HG03575 (cell line): Measurements from ENCODE around the gene SGSH.
"Not testable (repeated sequence)": the region's sequence is repeated elsewhere in the genome, so short reads cannot be mapped to it uniquely, and the experiment has no call there.

ENCODE experiments used
- ATAC-seq: cut with Tn5 transposase; IDR thresholded peaks from one replicate; pipeline ENCODE4 v1.9.1; 2021; ENCODE audit not compliant: unreplicated experiment, insufficient number of reproducible peaks, low FRiP score; ENCODE audit errors: extremely low read depth

The SGSH gene

DNA sequence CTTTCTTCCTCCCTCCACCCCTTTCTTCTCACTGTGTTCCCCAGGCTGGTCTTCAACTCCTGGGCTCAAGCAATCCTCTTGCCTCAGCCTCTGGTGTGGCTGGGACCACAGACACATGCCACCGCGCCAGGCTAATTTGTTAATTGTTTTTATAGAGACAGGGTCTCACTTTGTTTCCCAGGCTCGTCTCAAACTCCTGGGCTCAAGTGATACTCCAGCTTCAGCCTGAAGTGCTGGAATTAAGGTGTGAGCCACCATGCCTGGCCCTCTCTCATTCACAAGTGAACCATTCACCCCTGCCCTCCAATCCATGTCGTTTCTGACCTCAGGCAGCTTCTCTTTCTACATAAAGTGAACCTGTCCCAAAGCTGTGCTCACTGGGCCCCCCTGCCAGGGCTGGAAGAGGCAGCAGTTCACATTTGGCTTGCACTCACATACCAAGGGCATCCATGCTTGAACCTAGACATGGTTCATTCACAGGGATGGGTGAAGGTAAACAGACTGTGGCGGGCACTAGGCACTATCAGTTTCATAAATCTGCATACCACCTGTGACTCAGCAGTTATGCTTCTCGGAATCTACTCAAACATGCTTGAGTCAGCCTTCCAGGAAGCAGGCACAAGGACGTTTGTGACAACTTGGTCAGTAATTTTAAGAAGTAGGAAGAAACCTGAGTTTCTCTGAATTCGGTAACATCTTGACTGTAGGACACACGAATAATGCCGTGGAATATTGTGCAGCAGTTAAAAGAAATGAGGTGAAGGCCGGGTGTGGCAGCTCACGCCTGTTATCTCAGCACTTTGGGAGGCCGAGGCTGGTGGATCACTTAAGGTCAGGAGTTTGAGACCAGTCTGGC is 34.5 kb upstream of the SGSH start:
- ATAC-seq, result no peak

DNA sequence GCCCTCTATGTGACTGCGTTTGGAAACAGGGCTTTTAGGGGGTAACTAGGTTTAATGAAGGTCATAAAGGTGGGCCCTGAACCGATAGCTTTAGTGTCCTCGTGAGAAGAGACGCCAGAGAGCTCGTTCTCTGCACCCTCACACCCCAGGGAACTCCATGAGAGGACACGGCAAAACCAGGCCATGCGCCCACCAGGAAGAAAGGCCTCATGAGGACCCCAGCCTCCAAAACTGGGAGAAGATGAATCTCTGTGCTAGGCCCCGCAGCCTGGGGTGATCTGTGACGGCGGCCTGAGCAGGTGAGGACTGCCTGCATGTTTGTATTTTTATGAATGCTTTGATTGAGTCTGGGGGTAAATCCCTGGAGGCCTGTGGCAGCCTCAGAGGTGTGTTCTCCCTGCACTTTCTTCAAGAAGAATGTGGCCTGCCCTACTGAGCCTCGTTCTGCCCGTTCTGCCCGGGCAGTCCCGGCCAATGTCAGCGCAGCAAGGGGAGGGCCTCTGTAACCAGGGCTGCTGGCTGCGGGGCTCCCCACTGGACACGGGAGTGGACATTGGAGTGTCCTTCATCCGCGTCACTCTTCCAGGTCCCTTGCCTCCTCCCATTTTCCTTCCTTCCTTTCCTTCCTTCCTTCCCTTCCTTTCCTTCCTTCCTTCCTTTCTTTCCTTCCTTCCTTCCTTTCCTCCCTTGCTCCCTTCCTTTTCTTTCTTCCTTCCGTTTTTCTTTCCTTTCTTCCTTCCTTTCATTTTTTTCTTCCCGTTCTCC is 33.7 kb upstream of the SGSH start:
- no peak for ATAC-seq

DNA sequence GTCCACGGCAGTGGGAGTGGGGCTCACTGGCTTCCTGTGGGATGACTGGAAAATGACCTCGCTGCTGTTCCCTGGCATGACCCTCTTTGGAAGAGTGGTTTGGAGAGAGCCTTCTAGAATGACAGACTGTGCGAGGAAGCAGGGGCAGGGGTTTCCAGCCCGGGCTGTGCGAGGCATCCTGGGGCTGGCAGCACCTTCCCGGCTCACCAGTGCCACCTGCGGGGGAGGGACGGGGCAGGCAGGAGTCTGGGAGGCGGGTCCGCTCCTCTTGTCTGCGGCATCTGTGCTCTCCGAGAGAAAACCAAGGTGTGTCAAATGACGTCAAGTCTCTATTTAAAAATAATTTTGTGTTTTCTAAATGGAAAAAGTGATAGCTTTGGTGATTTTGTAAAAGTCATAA is 32.7 kb upstream of the SGSH start:
- ATAC-seq, result no peak

DNA sequence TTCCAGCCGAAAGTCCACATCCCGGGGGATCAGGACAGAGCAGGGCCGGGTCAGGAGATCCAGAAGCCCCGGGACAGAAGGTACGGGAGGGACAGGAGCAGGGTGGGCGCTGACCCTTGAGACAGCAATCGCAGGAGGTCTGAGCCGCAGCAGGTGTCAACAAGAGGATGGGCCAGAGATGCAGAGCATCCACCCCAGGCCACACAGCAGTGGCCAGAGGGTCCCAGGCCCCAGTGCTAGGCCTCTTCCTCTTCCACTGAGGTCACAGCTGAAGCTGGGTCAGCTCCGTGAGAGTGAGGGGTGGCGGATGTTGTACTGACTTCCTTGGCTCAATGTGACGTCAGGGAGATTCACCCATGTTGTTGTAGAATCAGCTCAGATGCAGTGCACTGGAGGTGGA is 31.8 kb upstream of the SGSH start:
- no peak for ATAC-seq

DNA sequence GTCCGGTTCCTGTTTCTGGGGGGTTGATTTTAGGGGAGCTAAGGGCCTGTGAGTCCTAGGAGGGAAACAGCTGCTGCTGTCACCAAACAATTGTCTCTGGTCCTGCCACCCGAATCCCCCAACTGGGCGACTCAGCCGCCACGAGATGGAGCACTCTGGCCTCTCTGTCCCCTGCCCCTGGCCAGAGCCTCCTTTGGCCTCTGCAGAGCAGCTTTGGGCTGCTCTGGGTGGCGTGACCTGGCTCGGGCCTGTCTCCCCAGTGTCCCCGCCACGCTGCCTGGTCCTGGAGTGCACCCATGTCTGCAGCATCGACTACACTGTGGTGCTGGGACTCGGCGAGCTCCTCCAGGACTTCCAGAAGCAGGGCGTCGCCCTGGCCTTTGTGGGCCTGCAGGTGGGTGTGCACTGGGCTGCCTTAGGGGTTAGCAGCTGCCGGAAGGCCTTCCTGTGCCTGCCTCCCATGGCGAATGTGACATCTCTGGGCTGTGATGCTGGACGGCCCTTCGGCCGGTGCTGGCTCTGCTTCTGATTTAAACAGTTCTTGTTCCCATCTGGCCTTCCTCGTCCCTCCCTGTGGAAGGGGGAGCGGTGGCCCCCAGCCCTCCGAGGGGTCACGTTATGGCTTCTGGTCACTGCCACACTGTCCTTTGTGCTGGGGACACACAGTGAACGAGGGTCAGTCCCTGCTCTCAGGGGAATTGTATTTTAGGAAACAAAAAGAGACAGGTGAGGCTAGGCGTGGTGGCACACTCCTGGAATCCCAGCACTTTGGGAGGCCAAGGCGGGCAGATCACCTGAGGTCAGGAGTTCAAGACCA is 29.0 kb upstream of the SGSH start:
- no peak for ATAC-seq

DNA sequence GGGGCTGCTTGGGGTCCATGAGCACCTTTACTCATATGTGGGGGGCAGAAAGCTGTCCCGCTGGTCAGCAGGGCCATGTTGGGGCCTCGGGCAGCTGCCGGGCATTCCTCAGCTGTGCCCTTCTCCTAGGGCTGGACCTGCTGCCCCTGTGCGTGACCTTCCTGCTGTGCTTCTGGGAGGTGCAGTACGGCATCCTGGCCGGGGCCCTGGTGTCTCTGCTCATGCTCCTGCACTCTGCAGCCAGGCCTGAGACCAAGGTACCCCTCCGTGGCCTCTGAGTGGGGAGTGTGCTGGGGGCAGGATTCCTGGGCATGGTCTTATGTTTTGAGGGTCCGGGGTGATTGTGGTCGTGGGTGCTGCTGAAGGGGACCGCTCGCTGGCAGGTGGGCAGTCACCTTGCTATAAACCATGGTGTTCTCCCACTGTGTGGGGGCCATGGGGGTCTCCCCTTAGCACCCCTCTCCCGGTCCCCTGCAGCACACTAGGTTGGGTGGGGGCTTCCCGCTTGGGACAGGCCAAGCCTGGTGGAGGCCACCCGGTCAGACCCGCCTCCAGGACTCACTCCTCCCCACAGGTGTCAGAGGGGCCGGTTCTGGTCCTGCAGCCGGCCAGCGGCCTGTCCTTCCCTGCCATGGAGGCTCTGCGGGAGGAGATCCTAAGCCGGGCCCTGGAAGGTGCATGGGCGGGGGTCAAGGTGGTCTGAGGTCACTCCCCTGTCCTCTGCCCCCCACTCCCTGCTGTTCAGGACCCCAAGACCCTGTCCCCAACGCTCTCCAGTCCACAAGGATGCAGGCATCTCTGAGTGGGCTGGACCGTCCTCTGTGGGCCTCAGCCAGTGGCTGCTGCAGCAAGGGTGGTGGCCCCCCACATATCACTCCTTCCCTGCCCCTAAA is 28.1 kb upstream of the SGSH start:
- ATAC-seq, result no peak

DNA sequence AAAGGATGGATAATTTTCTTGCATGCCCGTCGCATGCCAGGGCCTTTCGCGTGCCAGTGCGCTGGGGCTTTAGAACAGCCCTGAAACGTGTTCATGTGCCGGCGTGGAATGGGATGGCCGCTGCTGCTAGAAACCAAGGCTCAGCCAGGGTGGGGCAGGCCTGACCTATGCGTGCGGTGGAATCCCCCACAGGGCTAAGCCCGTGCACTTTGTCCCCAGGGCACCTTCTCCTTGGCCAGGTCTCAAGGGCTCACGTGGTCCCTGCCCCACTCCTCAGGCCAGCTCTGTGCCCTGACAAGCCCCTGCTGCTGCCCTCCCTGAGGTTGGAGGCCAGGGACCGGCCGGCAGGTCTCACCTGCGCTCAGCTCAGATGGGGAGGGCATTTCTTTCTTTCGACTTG is 27.4 kb upstream of the SGSH start:
- no peak for ATAC-seq

DNA sequence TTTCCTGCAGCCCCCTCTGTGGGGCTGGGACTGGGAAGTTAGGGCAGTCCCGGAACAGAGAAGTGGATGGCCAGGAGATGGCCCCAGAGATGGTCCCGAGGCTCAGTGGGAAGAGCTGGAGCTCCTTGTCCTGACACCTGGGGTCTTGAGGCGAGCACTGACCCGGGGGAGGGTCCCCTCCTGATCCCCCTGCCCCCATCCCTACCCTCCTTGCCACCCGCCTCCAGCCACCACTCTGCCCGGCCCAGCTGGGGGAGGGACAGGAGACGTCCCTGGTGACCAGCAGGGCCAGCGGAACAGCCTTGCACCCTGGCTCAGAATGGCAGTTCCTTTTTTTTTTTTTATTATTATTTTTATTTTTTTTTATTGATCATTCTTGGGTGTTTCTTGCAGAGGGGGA is 26.6 kb upstream of the SGSH start:
- no peak for ATAC-seq

DNA sequence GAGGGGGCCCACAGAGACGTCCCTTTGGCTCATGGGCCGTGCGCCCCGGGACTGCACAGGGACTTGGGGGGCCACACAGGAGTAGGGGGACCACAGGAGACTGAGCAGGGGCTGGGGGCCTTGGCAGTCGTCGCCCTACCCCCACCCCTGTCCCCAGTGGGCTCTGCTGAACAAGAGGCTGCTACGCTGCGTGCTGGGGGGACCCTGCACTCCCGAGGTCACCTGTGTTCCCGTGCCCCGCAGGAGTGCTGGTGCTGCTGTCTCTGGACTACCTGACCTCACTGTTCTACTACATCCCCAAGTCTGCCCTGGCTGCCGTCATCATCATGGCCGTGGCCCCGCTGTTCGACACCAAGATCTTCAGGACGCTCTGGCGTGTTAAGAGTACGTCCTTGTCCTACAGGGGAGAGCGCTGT is 26.1 kb upstream of the SGSH start:
- ATAC-seq, result no peak

DNA sequence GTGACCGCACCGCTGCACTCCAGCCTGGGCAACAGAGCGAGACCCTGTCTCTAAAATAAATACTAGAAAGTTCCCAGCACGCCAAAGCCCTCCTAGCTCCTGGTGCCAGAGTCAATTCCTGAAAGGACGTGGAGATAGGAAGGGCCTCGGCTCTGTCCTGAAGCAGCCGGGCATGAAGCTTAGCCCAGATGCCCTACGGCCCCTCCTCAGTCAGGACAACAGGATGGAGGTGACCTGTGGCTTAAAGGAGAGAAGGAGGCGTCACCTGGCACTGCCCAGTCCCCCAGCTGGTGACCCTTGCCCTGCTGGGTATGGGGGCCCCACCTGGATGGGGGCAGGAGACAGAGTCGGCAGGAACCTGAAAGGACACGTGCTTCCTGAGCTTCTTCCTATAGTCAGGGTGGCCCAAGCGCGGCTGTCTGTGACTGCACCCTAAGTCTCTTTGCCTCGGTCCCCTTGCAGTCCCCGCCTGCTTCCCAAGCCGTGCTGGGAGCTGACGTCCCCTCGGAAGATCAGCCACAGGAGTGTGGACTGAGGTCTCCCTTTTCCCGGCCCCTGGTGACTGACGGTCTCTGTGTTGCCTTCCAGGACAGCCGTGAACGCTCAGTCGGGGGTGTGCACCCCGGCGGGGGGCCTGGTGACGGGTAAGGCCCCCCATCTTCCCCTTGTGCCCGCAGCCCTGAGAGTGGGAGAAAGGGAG is 25.6 kb upstream of the SGSH start:
- ATAC-seq, result no peak

DNA sequence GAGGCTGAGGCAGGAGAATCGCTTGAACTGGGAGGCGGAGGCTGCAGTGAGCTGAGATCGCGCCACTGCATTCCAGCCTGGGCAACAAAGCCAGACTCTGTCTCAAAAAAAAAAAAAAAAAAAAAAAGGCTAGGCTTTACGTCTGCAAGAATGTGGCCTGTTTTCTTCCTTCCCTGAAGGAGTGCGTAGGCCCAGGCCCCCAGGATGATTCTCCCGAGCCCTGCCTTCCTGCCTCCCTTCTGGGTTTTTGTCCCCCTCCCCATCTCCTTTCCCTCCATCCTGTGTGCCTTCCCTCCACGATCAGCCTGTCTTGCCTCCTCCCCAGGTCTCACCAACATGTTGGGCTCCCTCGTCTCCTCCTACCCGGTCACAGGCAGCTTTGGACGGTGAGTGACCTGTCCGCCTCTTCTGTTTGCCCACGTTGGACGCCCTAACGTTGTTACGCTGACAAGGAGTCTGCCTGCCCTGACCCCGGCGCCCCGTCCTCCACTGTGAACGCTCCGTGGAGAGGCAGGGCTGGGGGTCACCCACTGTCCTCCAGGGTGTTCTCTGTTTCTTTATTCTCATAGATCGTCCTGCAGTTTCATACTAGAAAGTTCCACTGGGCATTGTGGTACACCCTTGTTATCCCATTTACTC is 24.9 kb upstream of the SGSH start:
- ATAC-seq, result no peak

DNA sequence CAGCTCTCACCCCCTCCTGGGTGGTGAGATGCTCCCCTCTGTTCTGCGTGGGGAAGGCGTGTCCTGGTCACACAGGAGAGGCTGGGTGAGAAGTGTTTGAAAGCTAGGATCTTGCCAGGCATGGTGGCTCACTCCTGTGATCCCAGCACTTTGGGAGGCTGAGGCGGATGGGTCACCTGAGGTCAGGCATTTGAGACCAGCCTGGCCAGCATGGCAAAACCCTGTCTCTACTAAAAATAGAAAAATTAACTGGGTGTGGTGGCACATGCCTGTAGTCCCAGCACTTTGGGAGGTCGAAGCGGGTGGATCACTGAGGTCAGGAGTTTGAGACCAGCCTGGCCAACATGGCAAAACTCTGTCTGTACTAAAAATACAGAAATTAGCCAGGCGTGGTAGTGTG is 24.3 kb upstream of the SGSH start:
- ATAC-seq, result not testable (repeated sequence)

DNA sequence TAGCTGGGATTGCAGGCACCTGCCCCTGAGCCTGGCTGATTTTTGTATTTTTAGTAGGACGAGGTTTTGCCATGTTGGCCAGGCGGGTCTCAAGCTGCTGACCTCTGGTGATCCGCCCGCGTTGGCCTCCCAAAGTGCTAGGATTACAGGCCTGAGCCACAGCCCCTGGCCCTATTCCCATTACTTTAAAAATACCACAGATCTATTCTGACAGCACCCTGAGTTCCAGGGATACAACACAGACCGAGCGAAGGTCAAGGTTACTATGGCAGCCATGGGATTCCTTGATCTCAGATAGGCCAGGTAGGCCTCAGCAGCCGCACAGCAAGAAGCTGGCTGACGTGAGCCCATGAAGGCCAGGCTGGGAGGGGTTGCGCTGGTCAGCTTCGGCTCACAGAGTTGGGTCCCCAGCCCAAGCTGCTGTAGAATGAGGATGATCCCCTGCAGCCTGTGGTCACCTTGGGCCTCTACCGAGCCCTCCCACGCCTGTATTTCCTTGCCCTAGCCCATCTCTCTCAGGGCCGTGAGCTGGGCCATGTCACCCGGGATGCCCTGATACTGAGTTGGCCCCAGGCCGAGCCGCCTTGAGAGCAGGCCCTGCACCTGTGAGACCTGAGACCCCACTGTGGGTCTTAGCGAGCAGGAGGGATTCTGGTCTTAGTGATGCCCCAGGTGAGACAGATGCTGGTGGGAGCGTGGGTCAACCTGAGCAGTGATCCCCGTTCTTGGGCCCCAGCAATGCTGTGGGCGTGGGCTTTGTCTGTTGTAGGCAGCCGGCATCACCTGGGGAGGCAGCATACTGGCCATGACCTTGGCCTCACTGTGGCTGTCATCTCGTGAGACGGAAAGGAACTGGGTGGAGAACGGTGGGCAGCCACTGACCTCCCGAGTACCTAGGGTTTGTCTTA is 23.6 kb upstream of the SGSH start:
- no peak for ATAC-seq

DNA sequence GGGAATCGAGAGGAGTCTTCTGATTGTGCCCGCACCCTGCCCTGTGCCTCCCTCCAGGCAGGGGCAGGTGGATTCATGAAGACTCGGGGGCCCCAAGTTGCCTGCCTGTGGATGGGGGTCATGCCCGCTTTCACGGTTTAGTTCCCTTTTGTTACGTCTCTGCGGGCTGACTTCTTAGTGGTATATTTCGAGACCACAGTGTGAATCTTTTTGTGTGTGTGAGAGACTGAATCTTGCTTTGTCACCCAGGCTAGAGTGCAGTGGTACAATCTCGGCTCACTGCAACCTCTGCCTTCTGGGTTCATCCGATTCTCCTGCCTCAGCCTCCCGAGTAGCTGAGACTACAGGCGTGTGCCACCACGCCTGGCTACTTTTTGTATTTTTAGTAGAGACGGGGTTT is 22.4 kb upstream of the SGSH start:
- no peak for ATAC-seq

DNA sequence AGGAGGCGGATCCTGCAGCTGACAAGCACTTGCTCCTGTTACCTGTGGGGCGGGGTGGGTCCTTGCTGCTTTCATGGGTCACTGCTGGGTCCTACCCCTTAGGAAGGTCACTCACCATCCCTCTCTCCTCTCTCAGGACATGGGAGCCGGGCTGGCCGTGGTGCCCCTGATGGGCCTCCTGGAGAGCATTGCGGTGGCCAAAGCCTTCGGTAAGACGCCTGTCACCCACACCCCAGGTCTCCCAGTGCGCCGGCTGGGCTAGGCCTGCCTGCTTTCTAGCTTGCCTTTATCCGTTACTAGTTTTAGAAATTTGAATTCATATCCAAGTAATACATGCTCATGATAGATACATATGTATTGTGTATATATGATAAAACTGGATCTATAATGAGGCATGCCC is 17.3 kb upstream of the SGSH start:
- no peak for ATAC-seq

DNA sequence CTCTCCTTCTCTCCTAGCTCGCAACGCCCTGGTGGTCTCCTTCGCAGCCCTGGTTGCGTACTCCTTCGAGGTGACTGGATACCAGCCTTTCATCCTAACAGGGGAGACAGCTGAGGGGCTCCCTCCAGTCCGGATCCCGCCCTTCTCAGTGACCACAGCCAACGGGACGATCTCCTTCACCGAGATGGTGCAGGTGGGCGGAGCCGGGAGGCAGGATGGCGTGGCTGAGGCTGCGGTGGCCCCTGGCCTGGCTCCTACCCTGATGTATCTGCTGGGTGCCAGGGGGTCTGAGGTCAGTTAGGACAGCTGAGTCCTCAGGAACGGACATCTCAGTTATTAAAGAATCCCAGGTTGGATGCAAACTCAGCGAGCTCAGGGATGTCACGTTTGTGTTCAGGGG is 16.8 kb upstream of the SGSH start:
- no peak for ATAC-seq

DNA sequence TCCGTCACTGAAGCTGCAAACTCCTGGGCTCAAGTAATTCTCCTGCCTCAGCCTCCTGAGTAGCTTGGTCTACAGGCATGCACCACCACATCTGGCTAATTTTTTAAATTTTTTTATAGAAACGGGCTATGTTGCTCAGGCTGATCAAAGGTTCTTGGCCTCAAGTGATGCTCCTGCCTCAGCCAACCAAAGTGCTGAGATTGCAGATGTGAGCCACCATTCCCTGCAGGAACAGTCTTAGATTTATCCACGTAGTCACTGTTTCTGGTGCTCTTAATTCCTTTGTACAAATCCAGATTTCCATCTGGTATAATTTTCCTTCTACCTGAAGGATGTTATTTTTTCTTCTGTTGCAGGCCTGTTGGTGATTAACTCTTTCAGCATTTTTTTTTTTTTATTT is 13.1 kb upstream of the SGSH start:
- ATAC-seq, result no peak
